Activated CD4-positive, alpha-beta T cell treated with anti-CD3 and anti-CD28 coated beads, Interleukin-2, amount 10 ng/mL, durations not matched to agents 24 days and 14 days (primary cell): ENCODE data around the gene DRGX. TPM values are rescaled to one million over a fixed set of nuclear protein-coding genes. Genes with fewer than 3 reads are reported as not detected.

Experiments
- DNase-seq: peaks from one replicate; pipeline ENCODE4 v3.0.0; 2022
- H3K27ac Mint-ChIP-seq: one replicate; pipeline ENCODE4 v1.8.0; 2022; ENCODE audit warnings: mild to moderate bottlenecking, mixed read lengths
- H3K27me3 Mint-ChIP-seq: one replicate; pipeline ENCODE4 v1.8.0; 2022; ENCODE audit warnings: mixed read lengths
- H3K36me3 Mint-ChIP-seq: one replicate; pipeline ENCODE4 v1.8.0; 2022; ENCODE audit warnings: low read depth, mild to moderate bottlenecking, mixed read lengths
- H3K4me1 Mint-ChIP-seq: one replicate; pipeline ENCODE4 v1.8.0; 2021; ENCODE audit warnings: mixed read lengths
- H3K4me3 Mint-ChIP-seq: one replicate; pipeline ENCODE4 v1.8.0; 2022; ENCODE audit warnings: mild to moderate bottlenecking, moderate library complexity, mixed read lengths
- H3K9me3 Mint-ChIP-seq: one replicate; pipeline ENCODE4 v1.8.0; 2021; ENCODE audit warnings: mixed read lengths
- intact Hi-C: fragments of 100-400 bp; cut with micrococcal nuclease; formaldehyde crosslinking; loops from one replicate; pipeline ENCODE4 v1.15.1; 2023
- total RNA-seq: library from RNA; stranded (reverse); gene quantifications from 2 replicates; pipeline ENCODE4 v1.2.3, GENCODE V29; 2022

DRGX gene
- total RNA-seq, 1 donor from 2014 or later = 0.09 TPM

DNA sequence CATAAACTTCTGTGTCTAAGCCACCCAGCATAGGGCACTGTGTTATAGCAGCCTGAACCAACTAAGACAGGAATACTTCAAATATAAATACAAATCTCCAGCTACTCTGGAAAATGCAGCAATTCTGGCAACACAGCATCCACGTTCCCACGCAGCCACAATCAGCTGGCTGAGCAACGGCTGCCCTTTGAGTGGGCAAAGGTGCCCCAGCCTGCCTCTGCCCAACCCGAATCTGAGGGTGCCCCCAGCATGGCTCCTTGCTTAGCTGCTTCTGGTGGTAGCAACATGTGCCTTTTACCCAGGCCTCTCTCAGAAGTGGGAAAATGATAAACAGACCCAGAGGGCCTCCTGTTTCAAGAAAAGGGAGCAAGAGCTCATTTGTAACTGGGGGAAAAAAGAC is 12.0 kb downstream of the DRGX start:
- no peak overlapping the region for H3K4me3 Mint-ChIP-seq
- DNase-seq = no peak
- intact Hi-C loops = loop anchor here (10.0 kb wide), 1 partner anchor 399 kb away; no protein-coding TSS in a partner anchor
- H3K27ac Mint-ChIP-seq = no peak overlapping the region
- H3K27me3 Mint-ChIP-seq = peaks cover 4% of the 10 kb centered on the region
- no peaks in the 10 kb centered on the region for H3K9me3 Mint-ChIP-seq
- H3K4me1 Mint-ChIP-seq = no peaks in the 10 kb centered on the region
- H3K36me3 Mint-ChIP-seq = no peaks in the 10 kb centered on the region

GRCh38 chr10:49382826-49383225 is 13.1 kb downstream of the DRGX start:
- Mint-ChIP-seq H3K4me1 (no peaks in the 10 kb centered on the region), H3K27me3 (peaks cover 1% of the 10 kb centered on the region), H3K9me3 (no peaks in the 10 kb centered on the region), H3K36me3 (no peaks in the 10 kb centered on the region), H3K27ac (no peak overlapping the region), H3K4me3 (no peak overlapping the region)
- no peak for DNase-seq
- intact Hi-C loops = loop anchor here (10.0 kb wide), 1 partner anchor 398 kb away; no protein-coding TSS in a partner anchor

- Mint-ChIP-seq H3K9me3 (no peaks in the 10 kb centered on the region), H3K27me3 (peaks cover 1% of the 10 kb centered on the region), H3K4me1 (no peaks in the 10 kb centered on the region), H3K4me3 (no peak overlapping the region), H3K27ac (no peak overlapping the region), H3K36me3 (no peaks in the 10 kb centered on the region)
- no peak for DNase-seq
- intact Hi-C loops = loop anchor here (10.0 kb wide), 1 partner anchor 397 kb away; no protein-coding TSS in a partner anchor
These were observed 13.7 kb downstream of the DRGX start for GRCh38 chr10:49382226-49382625.

- intact Hi-C loops = loop anchor here (10.0 kb wide), 1 partner anchor 397 kb away; no protein-coding TSS in a partner anchor
- no peak overlapping the region for H3K4me3 Mint-ChIP-seq
- no peaks in the 10 kb centered on the region for H3K9me3 Mint-ChIP-seq
- DNase-seq = no peak
- peaks cover 3% of the 10 kb centered on the region for H3K27me3 Mint-ChIP-seq
- H3K27ac Mint-ChIP-seq = no peak overlapping the region
- no peaks in the 10 kb centered on the region for H3K36me3 Mint-ChIP-seq
- no peaks in the 10 kb centered on the region for H3K4me1 Mint-ChIP-seq
These were observed 14.6 kb downstream of the DRGX start for GRCh38 chr10:49381111-49381900.

DNA sequence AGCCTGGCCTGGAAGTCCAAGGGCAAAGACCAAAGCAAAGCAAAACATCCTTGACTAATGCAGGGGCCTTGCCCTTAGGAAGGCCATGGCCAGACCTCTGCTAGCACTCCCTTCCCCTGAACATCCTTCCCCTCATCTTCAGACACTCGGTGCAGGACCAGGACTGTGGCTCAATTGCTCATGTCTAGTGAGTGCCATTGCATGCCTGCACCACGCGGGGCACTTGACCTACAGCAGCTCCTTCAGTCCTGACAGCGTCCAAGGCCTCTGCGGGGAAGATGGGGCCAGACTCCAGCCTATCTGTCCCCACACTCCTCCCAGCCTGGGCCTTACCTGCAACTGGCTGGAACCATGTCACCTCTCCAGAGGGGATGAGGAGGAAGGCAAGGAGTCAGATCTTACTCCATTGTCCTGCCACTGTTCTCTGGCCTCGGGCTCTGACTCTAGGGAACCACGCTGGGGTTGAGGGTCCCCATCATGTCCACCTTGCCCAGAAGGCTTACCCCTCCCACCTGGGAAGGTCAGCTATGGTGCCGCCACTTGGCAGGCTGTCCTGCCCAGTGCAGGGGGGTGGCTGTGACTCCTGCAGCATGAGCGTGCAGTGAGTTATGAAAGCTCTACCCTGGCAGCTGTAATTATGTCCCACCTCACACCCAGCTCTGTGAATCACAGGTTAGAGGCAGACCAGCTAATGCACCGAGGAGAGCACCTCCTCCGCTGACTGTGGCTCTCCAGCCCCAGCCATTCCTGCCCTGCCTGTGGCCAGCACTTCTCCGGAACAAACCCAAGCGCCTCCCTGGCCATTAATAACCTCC is 16.1 kb downstream of the DRGX start:
- H3K36me3 Mint-ChIP-seq = no peaks in the 10 kb centered on the region
- H3K27me3 Mint-ChIP-seq = peaks cover 3% of the 10 kb centered on the region
- H3K4me1 Mint-ChIP-seq = no peaks in the 10 kb centered on the region
- no peak overlapping the region for H3K27ac Mint-ChIP-seq
- DNase-seq = no peak
- H3K4me3 Mint-ChIP-seq = no peak overlapping the region
- intact Hi-C loops = loop anchor here (10.0 kb wide), 1 partner anchor 395 kb away; no protein-coding TSS in a partner anchor
- H3K9me3 Mint-ChIP-seq = no peaks in the 10 kb centered on the region

DNA sequence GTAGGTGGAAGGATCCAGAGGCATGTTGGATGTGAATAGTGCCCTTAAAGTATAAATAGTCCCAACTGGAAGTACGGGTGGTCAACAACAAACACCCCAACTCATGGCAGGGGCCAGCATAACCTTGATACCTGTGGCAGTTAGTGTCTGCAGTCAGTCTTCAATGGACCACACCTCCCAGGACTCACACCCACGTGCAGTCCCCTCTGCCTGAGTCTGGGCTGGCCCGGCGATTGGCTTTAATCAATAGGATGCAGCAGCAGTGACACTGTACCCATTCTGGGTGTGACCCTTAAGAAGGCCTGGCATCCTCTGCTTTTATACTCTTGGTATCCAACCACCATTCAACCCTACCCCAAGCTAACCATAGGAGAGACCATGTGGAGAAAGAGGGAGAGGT is 18.6 kb downstream of the DRGX start:
- DNase-seq = no peak
- no peaks in the 10 kb centered on the region for H3K9me3 Mint-ChIP-seq
- no peaks in the 10 kb centered on the region for H3K36me3 Mint-ChIP-seq
- intact Hi-C loops = no loop called here
- no peak overlapping the region for H3K27ac Mint-ChIP-seq
- H3K4me3 Mint-ChIP-seq = no peak overlapping the region
- peaks cover 14% of the 10 kb centered on the region for H3K27me3 Mint-ChIP-seq
- H3K4me1 Mint-ChIP-seq = no peaks in the 10 kb centered on the region

DNA sequence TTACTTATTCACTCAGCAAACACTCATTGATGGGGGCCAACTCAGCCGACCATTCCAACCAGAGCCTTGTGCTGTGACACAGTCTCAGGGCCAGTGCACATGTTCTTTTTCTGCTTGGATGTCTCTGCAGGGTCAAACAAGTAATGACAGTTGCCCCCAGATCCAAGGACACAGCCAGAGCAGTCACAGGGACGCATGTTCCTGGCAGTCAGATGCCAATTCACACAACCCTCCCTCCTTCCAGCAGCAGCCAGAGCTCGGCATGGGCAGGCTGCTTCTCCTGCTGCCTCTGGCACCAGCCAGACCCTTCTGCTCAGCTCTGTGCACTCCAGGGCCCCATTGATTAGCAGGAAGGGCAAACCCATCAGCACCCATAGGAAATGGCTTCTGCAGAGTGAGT is 20.3 kb downstream of the DRGX start:
- no peak for DNase-seq
- Mint-ChIP-seq H3K27me3 (peaks cover 14% of the 10 kb centered on the region), H3K36me3 (no peaks in the 10 kb centered on the region), H3K4me1 (no peaks in the 10 kb centered on the region), H3K27ac (no peak overlapping the region), H3K9me3 (no peaks in the 10 kb centered on the region), H3K4me3 (no peak overlapping the region)
- intact Hi-C loops = no loop called here

- H3K4me1 Mint-ChIP-seq = no peaks in the 10 kb centered on the region
- H3K27ac Mint-ChIP-seq = no peak overlapping the region
- DNase-seq = no peak
- no peak overlapping the region for H3K4me3 Mint-ChIP-seq
- H3K36me3 Mint-ChIP-seq = no peaks in the 10 kb centered on the region
- intact Hi-C loops = no loop called here
- no peaks in the 10 kb centered on the region for H3K9me3 Mint-ChIP-seq
- peaks cover 14% of the 10 kb centered on the region for H3K27me3 Mint-ChIP-seq
These were observed 21.1 kb downstream of the DRGX start for GRCh38 chr10:49374740-49375139.

- no peak for DNase-seq
- Mint-ChIP-seq H3K4me1 (no peaks in the 10 kb centered on the region), H3K27me3 (peaks cover 14% of the 10 kb centered on the region), H3K36me3 (no peaks in the 10 kb centered on the region), H3K9me3 (no peaks in the 10 kb centered on the region), H3K27ac (no peak overlapping the region), H3K4me3 (no peak overlapping the region)
- intact Hi-C loops = no loop called here
These were observed 22.5 kb downstream of the DRGX start for GRCh38 chr10:49373361-49373760.

- Mint-ChIP-seq H3K27me3 (peaks cover 12% of the 10 kb centered on the region), H3K4me1 (no peaks in the 10 kb centered on the region), H3K9me3 (no peaks in the 10 kb centered on the region), H3K36me3 (no peaks in the 10 kb centered on the region), H3K27ac (no peak overlapping the region), H3K4me3 (no peak overlapping the region)
- no peak for DNase-seq
- intact Hi-C loops = no loop called here
These were observed 23.9 kb downstream of the DRGX start for GRCh38 chr10:49371967-49372366.

- DNase-seq = no peak
- intact Hi-C loops = no loop called here
- Mint-ChIP-seq H3K4me3 (no peak overlapping the region), H3K27me3 (peaks cover 11% of the 10 kb centered on the region), H3K9me3 (no peaks in the 10 kb centered on the region), H3K4me1 (no peaks in the 10 kb centered on the region), H3K27ac (no peak overlapping the region), H3K36me3 (no peaks in the 10 kb centered on the region)
These were observed 25.4 kb downstream of the DRGX start for GRCh38 chr10:49370326-49371100.

DNA sequence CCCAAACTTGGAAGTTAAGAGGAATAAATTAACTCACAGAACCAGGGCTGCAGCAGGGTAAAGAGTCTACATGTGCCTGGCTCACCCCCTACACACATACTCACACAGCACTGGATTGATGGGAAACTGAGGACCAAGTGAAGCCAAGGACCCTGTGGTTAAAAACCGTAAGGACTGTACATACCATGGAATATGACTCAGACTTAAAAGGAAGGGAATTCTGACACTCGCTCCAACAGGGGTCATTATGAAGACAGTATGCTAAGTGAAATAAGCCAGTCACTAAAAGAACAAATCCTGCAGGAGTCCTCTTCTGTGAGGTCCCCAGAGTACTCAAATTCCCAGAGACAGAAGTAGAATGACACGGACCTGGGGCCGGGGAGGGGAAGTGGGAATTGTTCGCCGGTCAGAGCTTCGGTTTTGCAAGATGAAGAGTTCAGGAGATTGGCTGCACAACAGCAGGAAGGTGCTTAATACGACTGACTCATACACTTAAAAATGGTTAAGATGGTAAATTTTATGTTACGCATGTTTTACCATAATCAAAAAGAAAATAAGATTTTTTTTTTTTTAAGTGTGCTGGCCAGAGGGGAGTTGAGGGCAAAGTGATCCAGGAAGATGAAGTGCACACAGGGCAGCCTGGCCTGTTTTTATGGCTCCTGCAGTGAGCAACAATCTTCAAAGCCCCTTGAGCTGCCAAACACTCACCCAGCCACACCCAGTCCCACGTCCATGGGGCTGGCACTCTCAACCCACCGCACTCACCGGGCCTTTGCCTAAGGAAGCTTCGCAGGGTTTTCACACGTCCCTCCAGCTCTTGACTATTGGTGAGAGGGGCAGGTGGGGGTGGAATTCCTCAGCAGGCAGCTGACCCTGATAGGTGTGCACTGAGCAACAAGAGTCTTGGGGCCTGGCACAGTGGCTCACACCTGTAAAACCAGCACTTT is 26.4 kb downstream of the DRGX start:
- intact Hi-C loops = no loop called here
- no peaks in the 10 kb centered on the region for H3K9me3 Mint-ChIP-seq
- peaks cover 8% of the 10 kb centered on the region for H3K27me3 Mint-ChIP-seq
- no peak overlapping the region for H3K27ac Mint-ChIP-seq
- H3K36me3 Mint-ChIP-seq = no peaks in the 10 kb centered on the region
- H3K4me3 Mint-ChIP-seq = no peak overlapping the region
- no peaks in the 10 kb centered on the region for H3K4me1 Mint-ChIP-seq
- no peak for DNase-seq

DNA sequence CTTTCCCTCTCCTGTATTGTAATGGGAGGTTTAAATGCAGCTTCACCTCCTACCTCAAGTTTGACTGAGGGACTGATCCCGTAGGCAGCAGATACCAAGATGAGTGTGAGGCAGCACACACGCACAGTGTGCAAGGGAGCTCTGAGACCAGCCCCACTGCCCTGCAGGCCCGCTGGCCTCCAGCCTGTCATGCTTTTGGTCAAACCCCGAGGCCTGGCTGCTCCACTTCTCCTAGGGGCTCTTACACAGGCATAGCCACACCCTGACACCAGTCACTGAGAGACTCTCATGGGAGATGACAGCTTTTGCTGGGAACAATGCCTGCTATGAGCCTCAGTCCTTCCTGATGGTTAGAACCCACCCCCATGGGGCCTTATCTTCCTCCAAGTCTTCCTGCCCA is 27.6 kb downstream of the DRGX start:
- H3K9me3 Mint-ChIP-seq = no peaks in the 10 kb centered on the region
- H3K36me3 Mint-ChIP-seq = no peaks in the 10 kb centered on the region
- intact Hi-C loops = no loop called here
- H3K4me3 Mint-ChIP-seq = no peak overlapping the region
- DNase-seq = no peak
- peaks cover 3% of the 10 kb centered on the region for H3K27me3 Mint-ChIP-seq
- H3K27ac Mint-ChIP-seq = no peak overlapping the region
- H3K4me1 Mint-ChIP-seq = no peaks in the 10 kb centered on the region
